Natural killer cell (primary cell): ENCODE measurements around the gene LAMC3. TPM values are rescaled to one million over a fixed set of nuclear protein-coding genes. Genes with fewer than 3 reads are reported as not detected.

Source experiments
- ATAC-seq, 3 donors: fragments of 150-1000 bp in 2 of 3; fragments of 200-7000 bp in 1 of 3; cut with Tn5 transposase; 1 replicate in 1 of 3; 2 replicates in 2 of 3; pipeline ENCODE4 v1.10.0; 2021; ENCODE audit warnings: mild to moderate bottlenecking in 2 of 3, moderate library complexity in 2 of 3
- DNase-seq, 2 donors: peaks; one replicate each; pipeline versions ENCODE4 v3.0.0 to v3.0.0-alpha.2; 2013 to 2021; ENCODE audit warnings: mixed read lengths in 1 of 2
- H3K27ac ChIP-seq: one replicate; pipeline ENCODE4 v1.5.1; 2013; ENCODE audit warnings: mild to moderate bottlenecking, low read length
- H3K27me3 ChIP-seq: one replicate; pipeline ENCODE4 v1.6.1; 2013; ENCODE audit warnings: low read length; ENCODE audit not compliant: control insufficient read depth, insufficient read depth
- H3K36me3 ChIP-seq: one replicate; pipeline ENCODE4 v1.6.1; 2013; ENCODE audit warnings: low read length; ENCODE audit not compliant: control insufficient read depth, insufficient read depth
- H3K4me1 ChIP-seq: one replicate; pipeline ENCODE4 v1.6.1; 2013; ENCODE audit warnings: low read length; ENCODE audit not compliant: control insufficient read depth, insufficient read depth
- H3K4me3 ChIP-seq: one replicate; pipeline ENCODE4 v1.5.1; 2013; ENCODE audit warnings: low read length
- H3K9me3 ChIP-seq: one replicate; pipeline ENCODE4 v1.6.1; 2013; ENCODE audit warnings: low read length; ENCODE audit not compliant: control insufficient read depth, insufficient read depth
- H3K27ac Mint-ChIP-seq, 2 donors: one replicate each; pipeline ENCODE4 v1.8.0; 2022; ENCODE audit warnings: mild to moderate bottlenecking in 2 of 2, mixed read lengths in 2 of 2, moderate library complexity in 1 of 2
- H3K27me3 Mint-ChIP-seq, 2 donors: one replicate each; pipeline ENCODE4 v1.8.0; 2022; ENCODE audit warnings: low read depth in 2 of 2, mixed read lengths in 2 of 2
- H3K36me3 Mint-ChIP-seq: one replicate; pipeline ENCODE4 v1.8.0; 2022; ENCODE audit warnings: mixed read lengths
- H3K4me1 Mint-ChIP-seq, 2 donors: one replicate each; pipeline ENCODE4 v1.8.0; 2022; ENCODE audit warnings: mixed read lengths in 2 of 2
- H3K4me3 Mint-ChIP-seq: one replicate; pipeline ENCODE4 v1.8.0; 2022; ENCODE audit warnings: mild to moderate bottlenecking, moderate library complexity, mixed read lengths
- H3K9me3 Mint-ChIP-seq, 2 donors: one replicate each; pipeline ENCODE4 v1.8.0; 2022; ENCODE audit warnings: mixed read lengths in 2 of 2
- WGBS: methylation state at CpG from one replicate; pipeline ENCODE4 v1.1.7; 2013; ENCODE audit warnings: missing lambda C conversion rate; ENCODE audit not compliant: insufficient coverage; 5-methylcytosine and 5-hydroxymethylcytosine counted together
- intact Hi-C: fragments of 100-400 bp; cut with micrococcal nuclease; formaldehyde crosslinking; loops from one replicate; pipeline ENCODE4 v1.14.2; 2022
- total RNA-seq, 4 donors: library from RNA; stranded (reverse); fragments of 120-200 nt in 1 of 4; gene quantifications; one replicate each; pipeline versions ENCODE4 v1.2.3 to v1.2.4, GENCODE V29; 2013 to 2022
- TF ChIP-seq, protein P1 (sequence below): fragments of 200-600 bp; IDR thresholded peaks from one replicate; pipeline ENCODE4 v1.8.0; 2022; ENCODE audit warnings: antibody characterized with exemption

The LAMC3 gene
- total RNA-seq, 3 donors from 2014 or later (not counting 1 experiment from before 2014, with no cell fraction given): not detected

DNA sequence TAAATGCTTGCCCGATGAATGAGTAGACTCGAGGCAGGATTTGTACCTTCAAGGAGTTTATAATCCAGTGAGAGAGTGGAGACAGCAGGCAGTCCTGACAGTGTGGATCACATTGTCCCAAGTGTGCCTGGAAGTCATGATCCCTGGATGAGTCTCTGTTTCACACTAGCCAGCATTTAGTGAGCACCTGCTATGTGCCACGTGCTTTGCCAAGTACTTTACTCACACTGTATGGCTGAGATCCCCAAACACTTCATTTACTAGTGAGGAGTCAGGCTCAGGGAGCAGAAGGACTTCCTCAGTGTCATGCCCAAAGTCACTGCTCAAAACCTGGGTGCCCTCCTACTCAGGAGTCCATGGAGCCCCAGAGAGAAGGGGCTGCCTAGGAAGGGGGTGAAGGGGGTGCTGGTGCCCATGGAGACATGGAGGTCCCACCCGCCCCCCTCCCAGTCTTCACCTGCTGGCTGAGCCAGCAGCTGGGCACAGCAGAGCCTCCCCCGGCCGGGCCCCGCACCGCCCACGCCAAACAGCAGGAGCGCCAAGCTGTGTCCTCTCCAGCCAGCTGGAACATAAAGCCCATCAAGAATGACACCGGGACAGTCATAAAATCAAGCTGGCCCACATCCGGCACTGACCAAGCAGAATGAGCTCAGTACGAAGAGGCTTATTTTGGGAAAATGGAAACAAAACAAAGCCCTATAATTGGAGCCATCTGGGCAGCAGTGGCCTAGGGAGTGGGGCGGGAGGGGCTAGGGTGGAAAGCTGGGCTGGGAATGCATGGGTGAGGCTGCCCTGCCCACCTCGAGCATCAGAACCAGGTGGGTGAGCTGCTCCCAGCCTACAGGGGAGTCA lies 10.6 kb downstream of the LAMC3 start:
- H3K27me3 ChIP-seq: no peaks in the 10 kb centered on the region

DNA sequence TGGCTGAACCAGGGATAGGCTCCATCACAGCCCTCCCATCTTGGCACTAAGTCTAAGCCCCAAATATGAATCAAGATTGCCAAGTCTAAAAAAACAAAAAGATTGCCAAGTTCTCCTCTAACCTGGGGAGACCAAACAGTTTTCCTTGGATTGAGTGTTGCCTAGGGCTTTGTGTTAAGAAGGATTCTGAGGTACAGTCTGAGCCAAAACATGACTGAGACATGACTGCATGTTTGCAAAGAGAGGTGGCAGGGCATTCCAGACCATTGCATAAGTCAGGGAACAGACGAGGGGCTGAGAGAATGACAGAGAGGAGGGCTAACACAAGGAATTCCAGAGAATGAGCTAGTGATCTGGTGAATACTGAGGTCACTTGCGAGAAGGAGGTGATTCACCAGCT lies 11.4 kb downstream of the LAMC3 start:
- WGBS: 81% methylated on average over 1 of the region's 2 CpGs
- Histone ChIP-seq H3K36me3 (no peaks in the 10 kb centered on the region), H3K27me3 (no peaks in the 10 kb centered on the region), H3K9me3 (no peaks in the 10 kb centered on the region), H3K27ac (no peak overlapping the region), H3K4me1 (no peaks in the 10 kb centered on the region), H3K4me3 (no peak overlapping the region)
- Mint-ChIP-seq H3K36me3 (no peaks in the 10 kb centered on the region), H3K27me3 (peaks cover 3 to 24% of the 10 kb centered on the region in 2 donors), H3K27ac (no peak overlapping the region), H3K4me3 (no peak overlapping the region), H3K9me3 (no peaks in the 10 kb centered on the region), H3K4me1 (no peaks in the 10 kb centered on the region)
- TF ChIP-seq, protein P1, sequence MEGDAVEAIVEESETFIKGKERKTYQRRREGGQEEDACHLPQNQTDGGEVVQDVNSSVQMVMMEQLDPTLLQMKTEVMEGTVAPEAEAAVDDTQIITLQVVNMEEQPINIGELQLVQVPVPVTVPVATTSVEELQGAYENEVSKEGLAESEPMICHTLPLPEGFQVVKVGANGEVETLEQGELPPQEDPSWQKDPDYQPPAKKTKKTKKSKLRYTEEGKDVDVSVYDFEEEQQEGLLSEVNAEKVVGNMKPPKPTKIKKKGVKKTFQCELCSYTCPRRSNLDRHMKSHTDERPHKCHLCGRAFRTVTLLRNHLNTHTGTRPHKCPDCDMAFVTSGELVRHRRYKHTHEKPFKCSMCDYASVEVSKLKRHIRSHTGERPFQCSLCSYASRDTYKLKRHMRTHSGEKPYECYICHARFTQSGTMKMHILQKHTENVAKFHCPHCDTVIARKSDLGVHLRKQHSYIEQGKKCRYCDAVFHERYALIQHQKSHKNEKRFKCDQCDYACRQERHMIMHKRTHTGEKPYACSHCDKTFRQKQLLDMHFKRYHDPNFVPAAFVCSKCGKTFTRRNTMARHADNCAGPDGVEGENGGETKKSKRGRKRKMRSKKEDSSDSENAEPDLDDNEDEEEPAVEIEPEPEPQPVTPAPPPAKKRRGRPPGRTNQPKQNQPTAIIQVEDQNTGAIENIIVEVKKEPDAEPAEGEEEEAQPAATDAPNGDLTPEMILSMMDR: no peak
- DNase-seq: no peak
- intact Hi-C loops: no loop called here
- ATAC-seq: no peak

More for the DNA sequence above, 10.6 kb downstream of the LAMC3 start:
- Mint-ChIP-seq H3K4me1 (no peaks in the 10 kb centered on the region), H3K27me3 (peaks cover 2 to 24% of the 10 kb centered on the region in 2 donors), H3K36me3 (no peaks in the 10 kb centered on the region), H3K9me3 (no peaks in the 10 kb centered on the region), H3K4me3 (no peak overlapping the region), H3K27ac (no peak overlapping the region)
- TF ChIP-seq, protein P1: no peak
- WGBS: 87% methylated on average over 15 of the region's 15 CpGs
- DNase-seq: no peak
- ATAC-seq: no peak
- Histone ChIP-seq H3K27ac (no peak overlapping the region), H3K4me3 (no peak overlapping the region), H3K36me3 (no peaks in the 10 kb centered on the region), H3K9me3 (no peaks in the 10 kb centered on the region), H3K4me1 (no peaks in the 10 kb centered on the region)
- intact Hi-C loops: no loop called here

DNA sequence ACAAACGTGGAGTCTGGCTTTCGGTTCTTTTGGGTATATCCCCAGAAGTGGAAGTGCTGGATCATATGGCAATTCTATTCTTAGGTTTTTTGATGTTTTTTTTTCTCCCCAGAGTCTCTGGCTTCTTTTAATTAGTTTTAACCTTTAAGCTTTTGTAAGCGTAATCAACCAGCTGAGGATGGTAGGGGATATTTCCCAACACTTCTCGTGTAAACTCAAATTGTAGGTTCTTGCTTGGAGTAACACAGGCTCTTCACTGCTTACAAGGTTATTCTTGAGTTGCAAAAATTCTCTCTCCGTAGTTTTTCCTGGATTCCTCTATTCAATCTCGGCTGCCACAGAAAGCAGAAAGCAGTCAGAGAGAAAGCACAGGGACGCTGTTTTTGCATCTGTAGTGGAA lies 11.9 kb downstream of the LAMC3 start:
- Mint-ChIP-seq H3K27me3 (peaks cover 6 to 21% of the 10 kb centered on the region in 2 donors), H3K4me1 (no peaks in the 10 kb centered on the region), H3K27ac (no peak overlapping the region), H3K9me3 (no peaks in the 10 kb centered on the region), H3K36me3 (no peaks in the 10 kb centered on the region), H3K4me3 (no peak overlapping the region)
- DNase-seq (no peak), ATAC-seq (no peak)
- 85% methylated on average over 6 of the region's 7 CpGs for WGBS
- H3K27ac ChIP-seq: no peak overlapping the region
- no peaks in the 10 kb centered on the region for H3K36me3 ChIP-seq
- H3K9me3 ChIP-seq: no peaks in the 10 kb centered on the region
- no peak overlapping the region for H3K4me3 ChIP-seq
- H3K27me3 ChIP-seq: no peaks in the 10 kb centered on the region
- no peaks in the 10 kb centered on the region for H3K4me1 ChIP-seq
- intact Hi-C loops: no loop called here
- TF ChIP-seq, protein P1: no peak
